GM21423 (cell line): ENCODE data around the gene POM121.
A peak's percentile ranks its signal among the peaks of the same experiment; 100 is the strongest.
"Not testable (repeated sequence)": the region's sequence is repeated elsewhere in the genome, so short reads cannot be mapped to it uniquely, and the experiment has no call there.

Experiments used
- ATAC-seq: cut with Tn5 transposase; IDR thresholded peaks from one replicate; pipeline ENCODE4 v1.9.1; 2021; ENCODE audit warnings: mild to moderate bottlenecking, moderate library complexity; ENCODE audit not compliant: unreplicated experiment

The POM121 gene

DNA sequence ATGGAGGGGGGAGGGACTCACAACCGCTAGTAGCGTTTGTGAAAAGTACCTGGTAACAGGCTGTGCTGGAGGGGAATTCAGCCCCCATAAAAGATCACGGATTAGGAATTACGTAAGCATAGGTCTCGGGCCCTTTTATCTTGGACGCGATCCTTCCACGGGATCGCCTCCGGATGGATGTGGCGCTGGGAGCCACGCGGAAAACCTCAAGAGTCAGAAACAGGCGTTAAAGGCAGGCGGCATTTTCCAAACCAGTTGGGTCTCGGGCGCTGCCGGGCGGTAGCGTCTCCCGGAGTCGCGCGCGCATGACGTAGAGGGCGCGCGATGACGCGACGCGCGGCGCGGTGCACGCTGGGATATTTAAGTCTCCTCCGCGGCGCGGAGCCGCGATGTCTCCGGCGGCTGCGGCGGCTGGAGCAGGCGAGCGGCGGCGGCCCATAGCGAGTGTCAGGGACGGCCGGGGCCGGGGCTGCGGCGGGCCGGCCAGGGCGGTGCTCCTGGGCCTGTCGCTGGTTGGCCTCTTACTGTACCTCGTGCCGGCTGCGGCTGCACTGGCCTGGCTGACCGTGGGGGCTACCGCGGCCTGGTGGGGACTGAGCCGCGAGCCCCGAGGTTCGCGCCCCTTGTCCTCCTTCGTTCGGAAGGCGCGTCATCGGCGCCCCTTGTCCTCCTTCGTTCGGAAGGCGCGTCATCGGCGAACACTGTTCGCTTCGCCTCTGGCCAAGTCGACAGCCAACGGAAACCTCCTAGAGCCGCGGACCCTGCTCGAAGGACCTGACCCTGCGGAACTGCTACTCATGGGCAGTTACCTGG lies at the start of gene POM121:
Gene POM121 (plus strand): TSS at position 363 of the 813 bp plus-strand sequence. CDS start 27 bp downstream, at position 390.
- ATAC-seq = peak; percentile 76

DNA sequence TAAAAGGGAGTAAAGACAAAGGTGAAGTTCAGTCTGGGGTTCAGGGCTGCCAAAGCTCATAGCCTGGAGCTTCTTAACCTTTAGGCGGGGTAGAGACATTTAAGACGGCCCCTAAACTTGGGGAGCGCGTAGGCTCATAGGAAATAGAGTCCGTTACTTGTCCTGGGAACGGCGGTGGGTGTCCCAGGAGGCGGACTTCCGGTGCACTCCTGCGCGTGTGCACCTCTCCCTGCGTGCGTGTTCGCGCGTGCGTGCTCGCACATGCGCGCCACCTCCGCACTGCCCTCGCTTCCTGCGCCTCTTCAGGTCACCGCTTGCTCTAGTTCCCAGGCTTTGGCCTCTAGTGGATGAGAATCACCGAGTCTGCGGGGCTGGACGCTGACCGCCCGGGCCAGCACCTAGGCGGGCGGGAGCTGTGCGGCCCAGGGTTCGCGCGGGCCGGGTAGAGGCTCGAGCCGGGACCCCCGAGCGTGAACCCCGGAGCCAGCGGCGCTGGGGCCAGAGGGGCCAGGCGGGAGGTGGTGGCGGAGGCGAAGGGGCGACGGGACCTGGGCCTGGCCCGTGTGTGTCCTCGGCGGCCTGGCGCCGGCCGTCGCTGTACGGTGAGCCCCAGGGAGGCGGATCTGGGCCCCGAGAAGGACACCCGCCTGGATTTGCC lies 45.7 kb upstream of the POM121 start:
- peak; percentile 99 for ATAC-seq

DNA sequence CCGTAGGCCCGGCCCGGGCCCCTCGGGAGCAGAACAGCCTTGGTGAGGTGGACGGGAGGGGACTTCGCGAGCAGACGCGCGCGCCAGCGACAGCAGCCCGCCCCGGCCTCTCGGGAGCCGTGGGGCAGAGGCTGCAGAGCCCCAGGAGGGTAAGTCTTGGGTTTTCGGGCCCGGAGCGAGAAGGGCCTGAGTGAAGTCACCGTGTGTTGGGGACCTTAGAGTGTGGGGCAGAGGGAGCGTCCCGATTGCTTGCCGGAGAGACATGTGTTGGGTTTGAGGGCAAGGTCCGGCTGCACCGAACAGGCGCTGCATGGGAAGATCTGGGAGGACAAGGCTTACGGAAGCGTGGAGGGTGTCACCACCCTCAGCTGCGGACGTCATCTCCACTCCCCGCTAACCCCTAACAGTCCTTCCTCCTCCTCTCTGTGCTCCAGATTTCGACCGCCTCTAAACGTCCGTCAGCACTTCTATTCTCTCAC lies 45.1 kb upstream of the POM121 start:
- ATAC-seq = not testable (repeated sequence)

DNA sequence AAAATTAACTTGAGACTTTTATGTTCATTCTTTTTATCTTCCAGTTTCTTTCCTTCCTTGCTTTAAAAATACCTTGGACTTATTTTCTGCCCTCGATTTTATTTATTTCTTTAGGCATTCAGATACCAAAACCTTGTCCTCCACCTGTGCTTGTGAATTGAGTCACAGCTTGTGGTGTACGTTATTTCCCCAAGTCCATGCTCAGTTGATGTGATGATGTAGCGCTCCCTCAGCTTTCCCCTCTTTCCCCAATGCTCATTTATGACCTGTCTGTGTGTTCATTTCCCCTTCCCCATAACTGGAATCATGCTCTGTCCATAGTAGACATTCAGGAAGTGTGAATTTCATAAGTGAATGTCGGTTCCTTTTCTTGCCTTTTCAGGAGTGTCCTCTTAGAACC lies 33.1 kb upstream of the POM121 start:
- not testable (repeated sequence) for ATAC-seq

DNA sequence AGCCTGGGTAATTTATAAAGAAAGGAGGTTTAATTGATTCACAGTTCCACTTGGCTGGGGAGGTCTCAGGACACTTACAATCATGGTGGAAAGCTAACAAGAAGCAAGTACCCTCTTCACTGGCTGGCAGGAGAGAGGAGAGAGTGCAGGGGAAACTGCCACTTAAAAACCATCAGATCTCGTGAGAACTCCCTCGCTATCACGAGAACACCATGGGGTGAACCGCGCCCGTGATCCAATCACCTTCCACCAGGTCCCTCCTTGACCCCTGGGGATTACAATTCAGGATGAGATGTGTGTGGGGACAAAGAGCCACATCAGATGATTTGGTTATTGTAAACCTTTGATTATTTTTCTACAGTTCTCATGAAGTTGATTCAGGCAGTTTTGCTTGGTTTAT lies 20.2 kb upstream of the POM121 start:
- not testable (repeated sequence) for ATAC-seq

DNA sequence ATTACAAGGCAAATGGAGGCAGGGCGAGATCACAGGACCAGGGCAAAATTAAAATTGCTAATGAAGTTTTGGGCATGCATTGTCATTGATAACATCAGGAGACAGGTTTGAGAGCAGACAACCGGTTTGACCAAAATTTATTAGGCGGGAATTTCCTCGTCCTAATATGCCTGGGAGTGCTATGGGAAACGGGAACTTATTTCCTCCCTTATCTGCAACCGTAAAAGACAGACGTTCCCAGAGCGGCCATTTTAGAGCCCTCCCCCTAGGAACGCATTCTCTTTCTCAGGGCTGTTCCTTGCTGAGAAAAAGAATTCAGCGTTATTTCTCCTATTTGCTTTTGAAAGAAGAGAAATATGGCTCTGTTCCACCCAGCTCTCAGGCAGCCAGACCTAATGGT lies 16.5 kb upstream of the POM121 start:
- ATAC-seq = not testable (repeated sequence)

DNA sequence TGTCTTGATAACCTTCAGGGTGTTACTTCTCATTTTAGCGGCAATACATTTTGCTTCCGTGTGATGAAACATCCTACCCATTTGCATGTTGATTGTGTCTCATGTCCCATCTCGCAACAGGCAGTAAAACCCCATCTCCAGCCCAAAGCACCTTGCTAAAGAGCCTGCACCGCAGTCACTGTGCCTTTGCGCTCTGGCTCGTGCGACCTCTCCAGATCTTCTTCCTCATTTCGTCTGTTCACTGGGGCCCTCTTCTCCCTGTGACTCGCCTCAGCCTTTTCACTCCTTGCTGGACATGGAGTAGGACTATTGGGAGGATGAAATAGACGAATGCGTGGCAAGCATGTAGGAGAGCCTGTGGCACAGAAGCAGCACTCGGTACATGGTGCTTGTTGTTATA lies 13.5 kb upstream of the POM121 start:
- not testable (repeated sequence) for ATAC-seq

DNA sequence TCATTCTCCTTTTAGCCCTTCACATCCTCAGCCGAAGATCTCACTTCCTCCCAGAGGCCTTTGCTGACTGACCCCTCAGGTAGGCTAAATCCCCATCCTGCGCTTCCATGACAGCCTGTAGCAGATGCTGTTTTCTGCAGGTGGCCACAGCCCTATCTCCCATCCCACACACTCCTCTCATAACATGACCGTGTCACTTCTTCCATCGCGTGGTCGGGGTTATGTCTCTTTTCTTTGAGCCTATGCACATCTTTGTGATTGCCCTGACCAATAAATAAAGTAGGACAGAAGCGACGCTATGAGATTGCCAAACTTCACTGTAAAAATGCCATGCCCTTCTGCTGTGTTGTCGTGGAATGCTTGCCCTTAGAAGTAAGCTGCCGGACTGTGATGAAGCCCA lies 11.1 kb upstream of the POM121 start:
- ATAC-seq = not testable (repeated sequence)

DNA sequence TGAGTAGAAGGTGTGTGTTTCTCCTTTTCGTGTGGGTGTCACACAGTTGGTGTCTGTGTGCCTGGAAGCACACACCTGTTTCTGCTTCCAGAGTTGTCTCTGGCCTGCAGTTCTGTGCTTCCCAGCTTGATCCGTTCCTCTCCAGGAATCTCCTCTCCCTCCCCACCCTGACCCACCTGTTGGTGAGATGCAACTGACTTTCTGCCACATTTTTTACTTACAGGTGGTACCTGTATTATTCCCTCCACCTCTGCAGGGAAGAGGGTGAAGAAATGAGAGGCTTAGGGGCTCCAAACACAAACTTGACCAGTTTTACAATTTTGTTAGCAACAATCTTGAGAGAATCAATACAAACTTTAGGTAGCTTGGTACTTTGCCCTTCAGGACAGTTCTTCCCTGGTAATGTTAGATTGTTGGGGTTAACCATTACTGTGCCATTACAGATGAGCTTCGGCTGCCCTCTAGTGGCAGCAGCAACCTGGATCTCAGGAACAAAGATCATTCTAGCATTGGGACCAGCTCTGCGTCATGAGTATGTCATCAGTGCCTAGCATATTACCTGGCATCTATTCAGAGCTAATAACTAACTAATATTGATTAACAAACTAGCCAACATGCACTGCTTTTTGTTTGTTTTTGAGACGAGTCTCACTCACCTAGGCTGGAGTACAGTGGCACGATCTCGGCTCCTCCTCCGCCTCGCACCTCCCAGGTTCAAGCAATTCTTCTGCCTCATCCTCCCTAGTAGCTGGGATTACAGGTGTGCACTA lies 10.0 kb upstream of the POM121 start:
- peak; percentile 59 for ATAC-seq

DNA sequence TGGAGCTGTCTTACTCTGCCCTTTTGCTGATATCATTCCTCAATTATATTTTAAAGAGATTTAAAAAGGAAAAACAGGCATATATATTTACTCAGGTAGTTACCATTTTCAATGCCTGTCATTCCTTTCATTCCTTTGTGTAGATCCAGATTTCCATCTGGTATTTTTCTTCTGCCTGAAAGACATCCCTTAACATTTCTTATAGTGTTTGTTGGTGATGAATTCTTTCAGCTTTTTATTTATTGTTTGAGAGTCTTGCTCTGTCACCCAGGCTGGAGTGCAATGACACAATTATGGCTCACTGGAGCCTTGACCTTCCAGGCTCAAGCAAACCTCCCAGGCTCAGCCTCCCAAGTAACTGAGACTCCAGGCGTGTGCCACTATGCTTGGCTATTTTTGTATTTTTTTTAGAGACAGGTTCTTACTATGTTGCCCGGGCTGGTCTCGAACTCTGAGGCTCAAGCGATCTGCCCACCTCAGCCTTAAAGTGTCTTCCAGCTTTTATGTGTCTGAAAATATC lies 5.6 kb upstream of the POM121 start:
- no peak for ATAC-seq

DNA sequence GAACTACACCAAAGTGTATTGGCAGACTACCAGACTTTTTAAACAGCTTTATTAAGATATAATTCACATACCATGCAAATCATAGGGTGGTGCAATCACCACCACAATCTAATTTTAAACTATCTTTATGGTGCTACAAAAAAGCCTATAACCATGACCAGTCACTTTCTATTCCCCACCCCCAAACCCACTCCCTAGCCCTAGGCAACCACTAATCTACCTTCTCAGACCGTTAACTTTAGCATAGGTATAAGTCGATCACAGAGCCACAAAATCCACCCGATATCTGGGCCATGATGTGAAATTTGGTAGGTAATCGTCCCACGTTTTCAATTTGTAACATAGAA lies 536 bp upstream of the POM121 start:
- ATAC-seq = peak; percentile 18

DNA sequence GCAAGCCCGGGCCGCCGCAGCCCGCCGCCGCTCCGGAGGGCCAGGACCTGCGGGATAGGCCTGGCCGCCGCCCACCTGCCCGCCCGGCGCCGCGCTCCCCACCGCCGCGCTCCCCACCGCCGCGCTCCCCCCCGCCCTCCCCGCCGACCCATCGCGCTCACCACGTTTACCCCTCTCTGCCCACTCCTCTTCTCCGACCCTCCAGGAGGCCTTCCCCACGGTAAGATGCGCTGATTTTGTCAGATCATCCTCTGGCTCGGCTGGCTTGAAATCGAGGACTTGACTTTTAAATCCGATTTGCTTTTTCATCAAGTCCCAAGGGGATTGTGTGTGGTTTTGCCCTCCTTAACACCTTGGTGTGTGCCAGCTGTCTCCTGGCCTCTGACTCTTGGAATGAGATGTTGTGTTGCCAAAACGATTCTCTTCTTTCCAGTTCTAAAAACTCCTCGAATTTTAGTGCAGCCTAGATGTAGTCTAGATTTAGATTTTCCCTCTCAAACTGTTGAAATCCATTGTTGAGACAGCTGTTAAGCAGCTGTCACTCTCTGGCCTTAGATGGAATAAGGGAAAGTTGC lies 738 bp downstream of the POM121 start:
- ATAC-seq = no peak

DNA sequence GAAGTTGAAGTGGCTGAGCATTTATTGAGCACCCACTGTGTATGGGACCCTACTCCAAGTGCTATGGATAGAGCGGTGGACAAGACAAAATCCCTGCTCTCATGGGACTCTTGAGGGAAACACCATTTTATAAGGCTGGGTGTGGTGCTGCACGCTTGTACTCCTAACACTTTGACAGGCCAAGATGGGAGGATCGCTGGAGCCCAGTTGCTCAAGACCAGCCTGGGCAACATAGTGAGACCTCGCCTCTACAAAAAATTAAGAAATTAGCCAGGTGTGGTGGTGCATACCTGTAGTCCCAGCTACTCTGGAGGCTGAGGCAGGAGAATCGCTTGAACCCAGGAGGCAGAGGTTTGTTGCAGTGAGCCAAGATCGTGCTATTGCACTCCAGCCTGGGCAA lies 2.9 kb downstream of the POM121 start:
- ATAC-seq = not testable (repeated sequence)

DNA sequence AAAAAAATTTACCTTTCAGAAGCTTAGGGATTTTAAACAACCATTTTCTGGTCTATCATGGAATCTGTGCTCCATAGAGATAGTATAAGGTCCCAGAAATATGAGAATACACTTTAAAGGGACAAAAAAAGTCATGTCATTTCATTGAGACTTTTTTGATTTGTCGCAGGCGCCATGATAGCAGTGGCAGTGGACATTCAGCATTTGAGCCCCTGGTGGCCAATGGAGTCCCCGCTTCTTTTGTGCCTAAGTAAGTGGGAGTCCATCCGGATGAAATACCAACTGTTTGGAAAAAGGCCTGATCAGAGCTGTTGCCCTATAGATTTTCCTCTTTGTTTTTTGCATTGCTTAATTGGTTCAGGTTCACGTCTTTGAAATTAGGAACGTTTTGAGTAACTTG lies 3.3 kb downstream of the POM121 start:
- not testable (repeated sequence) for ATAC-seq

DNA sequence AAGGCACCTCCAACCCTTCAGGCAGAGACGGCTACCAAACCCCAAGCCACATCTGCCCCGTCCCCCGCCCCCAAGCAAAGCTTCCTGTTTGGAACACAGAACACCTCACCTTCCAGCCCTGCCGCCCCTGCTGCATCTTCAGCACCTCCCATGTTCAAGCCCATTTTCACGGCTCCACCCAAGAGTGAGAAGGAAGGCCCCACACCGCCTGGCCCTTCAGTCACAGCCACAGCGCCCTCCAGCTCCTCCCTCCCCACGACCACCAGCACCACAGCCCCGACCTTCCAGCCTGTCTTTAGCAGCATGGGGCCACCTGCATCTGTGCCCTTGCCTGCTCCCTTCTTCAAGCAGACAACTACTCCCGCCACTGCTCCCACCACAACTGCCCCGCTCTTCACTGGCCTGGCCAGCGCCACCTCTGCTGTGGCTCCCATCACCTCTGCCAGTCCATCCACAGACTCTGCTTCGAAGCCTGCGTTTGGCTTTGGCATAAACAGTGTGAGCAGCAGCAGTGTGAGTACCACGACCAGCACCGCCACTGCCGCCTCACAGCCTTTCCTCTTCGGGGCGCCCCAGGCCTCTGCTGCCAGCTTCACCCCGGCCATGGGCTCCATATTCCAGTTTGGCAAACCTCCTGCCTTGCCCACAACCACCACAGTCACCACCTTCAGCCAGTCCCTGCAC lies 17.3 kb downstream of the POM121 start:
- ATAC-seq = not testable (repeated sequence)

DNA sequence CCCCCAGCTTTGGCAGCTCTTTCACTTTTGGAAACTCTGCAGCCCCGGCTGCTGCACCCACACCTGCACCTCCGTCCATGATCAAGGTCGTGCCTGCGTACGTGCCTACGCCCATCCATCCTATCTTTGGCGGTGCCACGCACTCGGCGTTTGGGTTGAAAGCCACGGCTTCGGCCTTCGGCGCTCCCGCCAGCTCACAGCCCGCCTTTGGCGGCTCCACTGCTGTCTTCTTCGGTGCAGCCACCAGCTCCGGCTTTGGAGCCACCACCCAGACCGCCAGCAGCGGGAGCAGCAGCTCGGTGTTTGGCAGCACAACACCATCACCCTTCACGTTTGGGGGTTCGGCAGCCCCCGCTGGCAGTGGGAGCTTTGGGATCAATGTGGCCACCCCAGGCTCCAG lies 18.1 kb downstream of the POM121 start:
- ATAC-seq = not testable (repeated sequence)

DNA sequence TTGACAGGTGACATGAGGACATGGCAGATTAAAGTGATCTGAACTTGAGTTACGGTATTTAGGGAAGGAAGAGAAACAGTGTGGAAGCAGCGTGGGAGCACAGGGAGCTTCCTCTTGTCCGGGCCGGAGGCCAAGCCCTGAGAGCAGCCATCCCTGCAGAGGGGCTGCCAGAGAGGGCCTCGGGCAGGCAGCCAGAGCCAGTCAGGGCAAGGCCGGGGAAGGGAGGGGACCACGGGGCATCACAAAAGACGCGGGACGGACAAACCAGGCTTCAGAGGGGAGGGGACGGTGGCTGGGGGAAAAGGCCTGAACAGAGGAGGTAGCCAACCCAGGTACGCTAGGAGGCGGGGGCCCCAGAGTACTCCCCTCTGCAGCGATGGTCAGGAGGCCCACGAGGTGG lies 20.0 kb downstream of the POM121 start:
- not testable (repeated sequence) for ATAC-seq

DNA sequence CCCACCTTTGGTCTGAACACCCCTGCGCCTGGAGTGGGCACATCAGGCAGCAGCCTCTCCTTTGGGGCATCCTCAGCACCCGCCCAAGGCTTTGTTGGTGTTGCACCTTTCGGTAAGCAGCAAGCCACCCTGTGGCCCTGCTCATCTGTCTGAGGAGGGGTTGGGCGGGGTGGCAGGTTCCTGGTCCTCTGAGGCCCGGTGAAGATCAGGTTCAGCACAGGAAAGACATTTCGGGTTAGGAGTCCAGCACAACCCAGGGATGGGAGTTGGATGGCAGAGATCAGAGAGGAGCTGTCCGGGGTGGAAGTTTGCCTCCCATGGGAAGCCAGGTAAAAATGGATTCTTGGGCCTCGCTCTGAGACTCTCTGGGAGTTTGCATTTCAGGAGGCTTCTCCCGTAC lies 20.7 kb downstream of the POM121 start:
- ATAC-seq = not testable (repeated sequence)

DNA sequence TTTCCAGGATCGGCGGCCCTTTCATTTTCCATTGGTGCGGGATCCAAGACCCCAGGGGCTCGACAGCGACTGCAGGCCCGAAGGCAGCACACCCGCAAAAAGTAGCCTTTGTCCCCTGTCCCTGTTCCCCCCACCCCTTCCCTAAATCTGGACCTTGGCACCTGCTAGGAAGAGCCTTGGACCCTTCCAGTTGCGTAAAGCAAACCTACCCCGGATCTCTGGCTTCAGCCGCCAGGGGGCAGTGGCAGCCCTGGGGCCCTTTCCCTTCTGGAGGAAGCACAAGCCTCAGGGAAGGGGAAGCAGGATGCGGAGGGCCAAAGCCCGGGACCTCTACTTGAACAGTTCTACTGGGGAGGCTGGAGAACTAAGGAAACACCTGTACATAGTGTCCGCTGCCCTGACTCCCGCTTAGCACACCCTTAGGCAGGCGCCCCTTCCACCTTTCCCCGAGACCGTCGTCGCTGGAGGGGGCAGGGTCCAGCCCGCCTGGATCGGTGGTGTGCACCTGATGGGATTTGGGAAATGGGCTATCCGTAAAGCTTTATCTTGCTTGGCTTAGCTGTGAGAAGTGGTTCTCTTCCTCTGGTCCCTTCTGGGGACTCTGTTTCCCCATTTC lies 21.3 kb downstream of the POM121 start:
- not testable (repeated sequence) for ATAC-seq

DNA sequence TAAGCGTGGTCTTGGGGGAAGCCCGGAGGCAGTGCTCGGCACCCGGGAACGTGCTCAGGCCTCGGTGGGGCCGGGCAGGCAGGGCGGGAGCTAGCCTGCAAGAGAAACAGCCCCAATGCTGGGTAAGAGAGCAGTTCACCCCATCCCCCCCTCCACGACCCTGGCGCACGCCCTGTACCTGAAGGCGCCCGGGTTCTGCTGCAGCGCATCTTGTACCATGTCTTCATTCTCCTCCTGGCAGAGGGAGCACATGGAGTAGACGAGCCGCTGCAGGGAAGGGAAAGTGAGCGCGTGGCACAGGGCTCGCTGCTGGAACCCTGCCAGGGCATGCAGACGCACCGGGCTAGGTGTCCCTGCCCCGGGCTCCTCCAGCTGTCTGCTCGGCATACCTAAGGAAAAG lies 23.8 kb downstream of the POM121 start:
- not testable (repeated sequence) for ATAC-seq
